A549 (cell line): ENCODE results near the gene PICK1. TPM values are rescaled to one million over a fixed set of nuclear protein-coding genes. Genes with fewer than 3 reads are reported as not detected.

Source experiments
- ATAC-seq, 2 experiments: fragments of 200-7000 bp in 1 of 2; fragments of >200 bp in 1 of 2; cut with Nextera tagmentation in 1 of 2; cut with Tn5 transposase in 1 of 2; 3 replicates each; pipeline versions ENCODE4 v1.8.0 to v1.9.1; 2018 to 2020; ENCODE audit warnings: mild to moderate bottlenecking in 1 of 2, moderate library complexity in 1 of 2
- CTCF ChIA-PET: fragments of 300-600 bp; sonication (Branson Sonifier 250); formaldehyde crosslinking; extraction: SDS; loops from one replicate; lab custom pipeline; 2021; ENCODE audit warnings: antibody characterized with exemption, inconsistent platforms; lab: Yijun Ruan, JAX
- POLR2A ChIA-PET: fragments of 350-600 bp; formaldehyde crosslinking; extraction: SDS; loops from one replicate; lab custom pipeline; 2021; ENCODE audit warnings: antibody characterized with exemption, inconsistent platforms; lab: Yijun Ruan, JAX
- DNase-seq, 2 experiments: peaks; one replicate each; pipeline versions ENCODE4 v3.0.0 to v3.0.0-alpha.2; 2011 to 2016; ENCODE audit warnings: low read depth in 1 of 2, low spot score in 1 of 2
- FAIRE-seq: peaks from 2 replicates; lab custom pipeline; 2011; peaks lifted over from hg19 to GRCh38; lab: Jason Lieb, UNC
- H3K27ac ChIP-seq, 2 experiments: fragments of >200 bp; sonication (Bioruptor Twin); formaldehyde crosslinking; 3 replicates each; pipeline ENCODE4 v1.5.1; 2016 to 2017
- H3K4me1 ChIP-seq: fragments of >200 bp; sonication (Bioruptor Twin); formaldehyde crosslinking; 3 replicates; pipeline ENCODE4 v1.6.1; 2016
- H3K4me2 ChIP-seq: fragments of >200 bp; sonication (Bioruptor Twin); formaldehyde crosslinking; 3 replicates; pipeline ENCODE4 v1.6.1; 2016
- H3K4me3 ChIP-seq: fragments of >200 bp; sonication (Bioruptor Twin); formaldehyde crosslinking; 3 replicates; pipeline ENCODE4 v1.5.1; 2016
- H3K9me3 ChIP-seq: fragments of >200 bp; sonication (Bioruptor Twin); formaldehyde crosslinking; 3 replicates; pipeline ENCODE4 v1.6.1; 2016
- BCL3 ChIP-seq: fragments of >200 bp; sonication (Bioruptor Twin); formaldehyde crosslinking; IDR thresholded peaks from 3 replicates; pipeline ENCODE4 v1.6.1; 2016
- BHLHE40 ChIP-seq: IDR thresholded peaks from 2 replicates; pipeline ENCODE4 v1.6.1; 2012; ENCODE audit warnings: low read depth, low read length, inconsistent platforms
- CBX2 ChIP-seq: fragments of 200-600 bp; sonication (generic); IDR thresholded peaks from 2 replicates; pipeline ENCODE4 v1.6.1; 2016; ENCODE audit warnings: low read depth, mild to moderate bottlenecking, borderline replicate concordance
- CEBPB ChIP-seq, 2 experiments: fragments of >200 bp in 1 of 2; sonication (Bioruptor Twin) in 1 of 2; formaldehyde crosslinking in 1 of 2; IDR thresholded peaks; 2 replicates each; pipeline ENCODE4 v1.6.1; 2012 to 2016
- CHD2 ChIP-seq: fragments of 150-350 bp; IDR thresholded peaks from 2 replicates; pipeline ENCODE4 v1.6.1; 2014; ENCODE audit warnings: low read length; ENCODE audit not compliant: partially characterized antibody
- CHD4 ChIP-seq: fragments of 200-600 bp; sonication (generic); IDR thresholded peaks from 2 replicates; pipeline ENCODE4 v1.6.1; 2016; ENCODE audit warnings: antibody characterized with exemption, mild to moderate bottlenecking, borderline replicate concordance
- CTCF ChIP-seq: fragments of >200 bp; sonication (Bioruptor Twin); formaldehyde crosslinking; IDR thresholded peaks from 3 replicates; pipeline ENCODE4 v1.5.1; 2016
- E2F6 ChIP-seq: IDR thresholded peaks from 2 replicates; pipeline ENCODE4 v1.6.1; 2012; ENCODE audit warnings: low read depth, borderline replicate concordance
- ELK1 ChIP-seq: fragments of 150-350 bp; IDR thresholded peaks from 2 replicates; pipeline ENCODE4 v1.6.1; 2014; ENCODE audit warnings: low read depth, mild to moderate bottlenecking, low read length
- FOXS1 ChIP-seq: fragments of 250-450 bp; sonication (Bioruptor Pico); IDR thresholded peaks from 2 replicates; pipeline ENCODE4 v1.5.0; 2020; ENCODE audit warnings: mild to moderate bottlenecking, moderate library complexity
- HMGXB4 ChIP-seq: fragments of 250-450 bp; sonication (Bioruptor Pico); IDR thresholded peaks from 2 replicates; pipeline ENCODE4 v1.5.0; 2021; ENCODE audit warnings: mild to moderate bottlenecking, moderate library complexity, borderline replicate concordance
- HOXB13 ChIP-seq: fragments of 250-450 bp; sonication (Bioruptor Pico); IDR thresholded peaks from 2 replicates; pipeline ENCODE4 v1.5.0; 2020; ENCODE audit warnings: low read depth, mild to moderate bottlenecking, moderate library complexity
- HOXB5 ChIP-seq: fragments of 250-450 bp; sonication (Bioruptor Pico); IDR thresholded peaks from 2 replicates; pipeline ENCODE4 v1.5.0; 2020; ENCODE audit warnings: mild to moderate bottlenecking, moderate library complexity
- JUNB ChIP-seq: fragments of >200 bp; sonication (Bioruptor Twin); formaldehyde crosslinking; IDR thresholded peaks from 2 replicates; pipeline ENCODE4 v1.6.1; 2016
- MAFK ChIP-seq: fragments of 450-650 bp; IDR thresholded peaks from 2 replicates; pipeline ENCODE4 v1.6.1; 2014; ENCODE audit not compliant: partially characterized antibody
- NR3C1 ChIP-seq: fragments of >200 bp; sonication (Bioruptor Twin); formaldehyde crosslinking; IDR thresholded peaks from 3 replicates; pipeline ENCODE4 v1.6.1; 2017
- PHF8 ChIP-seq: fragments of 200-600 bp; sonication (generic); IDR thresholded peaks from 2 replicates; pipeline ENCODE4 v1.6.1; 2016; ENCODE audit warnings: low read depth, mild to moderate bottlenecking, antibody characterized with exemption, moderate library complexity, borderline replicate concordance
- POLR2A ChIP-seq: IDR thresholded peaks from 2 replicates; pipeline ENCODE4 v1.6.1; 2012; ENCODE audit warnings: mild to moderate bottlenecking, low read length
- POLR2AphosphoS2 ChIP-seq: conservative IDR thresholded peaks from 2 replicates; pipeline ENCODE4 v1.6.1; 2012; ENCODE audit warnings: low read length, improper control_type of control experiment, inconsistent platforms
- SMC3 ChIP-seq: fragments of >200 bp; sonication (Bioruptor Twin); formaldehyde crosslinking; IDR thresholded peaks from 3 replicates; pipeline ENCODE4 v1.6.1; 2018; ENCODE audit warnings: inconsistent platforms
- SREBF2 ChIP-seq: fragments of 450-650 bp; IDR thresholded peaks from 2 replicates; pipeline ENCODE4 v1.6.1; 2014; ENCODE audit warnings: mild to moderate bottlenecking, moderate library complexity
- ZNF302 ChIP-seq: fragments of 250-450 bp; sonication (Bioruptor Pico); IDR thresholded peaks from 2 replicates; pipeline ENCODE4 v1.9.0; 2021; ENCODE audit warnings: inconsistent platforms, mild to moderate bottlenecking, moderate library complexity
- WGBS: methylation state at CpG from one replicate; pipeline ENCODE4 v1.1.6; 2017; ENCODE audit errors: missing lambda C conversion rate; 5-methylcytosine and 5-hydroxymethylcytosine counted together
- polyA plus RNA-seq, 4 experiments: library from polyadenylated mRNA; depleted of rRNA in 3 of 4; stranded (reverse); fragments of >200 nt; fragmentation: RNase III in 1 of 4; extraction: RNeasy Plus Mini Kit Qiagen cat#74134 plus additional on column Dnase treatment in 1 of 4; gene quantifications; 2 replicates in 3 of 4; 3 replicates in 1 of 4; pipeline ENCODE4 v1.2.3, GENCODE V29; 2011 to 2017

PICK1 gene
- polyA plus RNA-seq, 2 of the 4 experiments (the other 2 are of a cell fraction) = 15.6 to 17.8 TPM

GRCh38 chr22:38107692-38108515 lies 50.7 kb downstream of the PICK1 start:
- 58% methylated on average over 6 of the region's 17 CpGs for WGBS
- peaks cover 52% of the 10 kb centered on the region for H3K4me1 ChIP-seq
- TF ChIP-seq HOXB5 (no peak), POLR2A (no peak), HMGXB4 (CRISPR knock-in tag) (no peak), NR3C1 (no peak), CTCF (no peak), ELK1 (no peak), SREBF2 (no peak), CBX2 (no peak)
- H3K27ac ChIP-seq = peak overlapping the region; percentile 66 to 76
- POLR2A ChIA-PET = no interaction called here
- CTCF ChIA-PET = interaction anchor here (1.0 to 1.4 kb wide), 4 partner anchors 12 to 399 kb away, joined by 3 to 5 read pairs (median 3); no protein-coding TSS in a partner anchor
- ATAC-seq (peak; percentile 10 to 24; a peak in 4 of 6 replicates), DNase-seq (peak; percentile 33 to 52), FAIRE-seq (no peak)
- H3K4me3 ChIP-seq = no peak overlapping the region
- no peaks in the 10 kb centered on the region for H3K9me3 ChIP-seq
- peak overlapping the region; percentile 54 for H3K4me2 ChIP-seq

- TF ChIP-seq FOXS1 (CRISPR knock-in tag) (no peak), ZNF302 (CRISPR knock-in tag) (no peak), E2F6 (no peak), CHD4 (no peak), BHLHE40 (no peak), CBX2 (no peak), BCL3 (no peak), SMC3 (no peak), NR3C1 (no peak), HOXB13 (CRISPR knock-in tag) (no peak), CHD2 (no peak), CEBPB (IDR thresholded peaks at IDR 0.05) (no peak), JUNB (no peak), POLR2AphosphoS2 (no peak), MAFK (no peak), PHF8 (no peak)
- TF ChIP-seq, all 56 proteins: peak for 0
- Histone ChIP-seq H3K4me1 (peaks cover 52% of the 10 kb centered on the region), H3K4me3 (no peak overlapping the region), H3K9me3 (no peaks in the 10 kb centered on the region), H3K27ac (peak overlapping the region; percentile 66 to 76), H3K4me2 (peak overlapping the region; percentile 54)
- FAIRE-seq (no peak), ATAC-seq (0 out of 6 replicates have a peak, but pooled peaks of 1 of the 2 experiments have one; percentile 3), DNase-seq (no peak)
- ChIA-PET POLR2A (no interaction called here), CTCF (interaction anchor here (1.2 kb wide), 1 partner anchor 23 kb away, joined by 3 read pairs; no protein-coding TSS in a partner anchor)
- 82% methylated on average over 14 of the region's 15 CpGs for WGBS
Observed at GRCh38 chr22:38108561-38109319, 51.5 kb downstream of the PICK1 start.
